ENCODE data around the gene BAZ1A.

BAZ1A gene, protein sequence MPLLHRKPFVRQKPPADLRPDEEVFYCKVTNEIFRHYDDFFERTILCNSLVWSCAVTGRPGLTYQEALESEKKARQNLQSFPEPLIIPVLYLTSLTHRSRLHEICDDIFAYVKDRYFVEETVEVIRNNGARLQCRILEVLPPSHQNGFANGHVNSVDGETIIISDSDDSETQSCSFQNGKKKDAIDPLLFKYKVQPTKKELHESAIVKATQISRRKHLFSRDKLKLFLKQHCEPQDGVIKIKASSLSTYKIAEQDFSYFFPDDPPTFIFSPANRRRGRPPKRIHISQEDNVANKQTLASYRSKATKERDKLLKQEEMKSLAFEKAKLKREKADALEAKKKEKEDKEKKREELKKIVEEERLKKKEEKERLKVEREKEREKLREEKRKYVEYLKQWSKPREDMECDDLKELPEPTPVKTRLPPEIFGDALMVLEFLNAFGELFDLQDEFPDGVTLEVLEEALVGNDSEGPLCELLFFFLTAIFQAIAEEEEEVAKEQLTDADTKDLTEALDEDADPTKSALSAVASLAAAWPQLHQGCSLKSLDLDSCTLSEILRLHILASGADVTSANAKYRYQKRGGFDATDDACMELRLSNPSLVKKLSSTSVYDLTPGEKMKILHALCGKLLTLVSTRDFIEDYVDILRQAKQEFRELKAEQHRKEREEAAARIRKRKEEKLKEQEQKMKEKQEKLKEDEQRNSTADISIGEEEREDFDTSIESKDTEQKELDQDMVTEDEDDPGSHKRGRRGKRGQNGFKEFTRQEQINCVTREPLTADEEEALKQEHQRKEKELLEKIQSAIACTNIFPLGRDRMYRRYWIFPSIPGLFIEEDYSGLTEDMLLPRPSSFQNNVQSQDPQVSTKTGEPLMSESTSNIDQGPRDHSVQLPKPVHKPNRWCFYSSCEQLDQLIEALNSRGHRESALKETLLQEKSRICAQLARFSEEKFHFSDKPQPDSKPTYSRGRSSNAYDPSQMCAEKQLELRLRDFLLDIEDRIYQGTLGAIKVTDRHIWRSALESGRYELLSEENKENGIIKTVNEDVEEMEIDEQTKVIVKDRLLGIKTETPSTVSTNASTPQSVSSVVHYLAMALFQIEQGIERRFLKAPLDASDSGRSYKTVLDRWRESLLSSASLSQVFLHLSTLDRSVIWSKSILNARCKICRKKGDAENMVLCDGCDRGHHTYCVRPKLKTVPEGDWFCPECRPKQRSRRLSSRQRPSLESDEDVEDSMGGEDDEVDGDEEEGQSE (N-terminal part only)

DNA sequence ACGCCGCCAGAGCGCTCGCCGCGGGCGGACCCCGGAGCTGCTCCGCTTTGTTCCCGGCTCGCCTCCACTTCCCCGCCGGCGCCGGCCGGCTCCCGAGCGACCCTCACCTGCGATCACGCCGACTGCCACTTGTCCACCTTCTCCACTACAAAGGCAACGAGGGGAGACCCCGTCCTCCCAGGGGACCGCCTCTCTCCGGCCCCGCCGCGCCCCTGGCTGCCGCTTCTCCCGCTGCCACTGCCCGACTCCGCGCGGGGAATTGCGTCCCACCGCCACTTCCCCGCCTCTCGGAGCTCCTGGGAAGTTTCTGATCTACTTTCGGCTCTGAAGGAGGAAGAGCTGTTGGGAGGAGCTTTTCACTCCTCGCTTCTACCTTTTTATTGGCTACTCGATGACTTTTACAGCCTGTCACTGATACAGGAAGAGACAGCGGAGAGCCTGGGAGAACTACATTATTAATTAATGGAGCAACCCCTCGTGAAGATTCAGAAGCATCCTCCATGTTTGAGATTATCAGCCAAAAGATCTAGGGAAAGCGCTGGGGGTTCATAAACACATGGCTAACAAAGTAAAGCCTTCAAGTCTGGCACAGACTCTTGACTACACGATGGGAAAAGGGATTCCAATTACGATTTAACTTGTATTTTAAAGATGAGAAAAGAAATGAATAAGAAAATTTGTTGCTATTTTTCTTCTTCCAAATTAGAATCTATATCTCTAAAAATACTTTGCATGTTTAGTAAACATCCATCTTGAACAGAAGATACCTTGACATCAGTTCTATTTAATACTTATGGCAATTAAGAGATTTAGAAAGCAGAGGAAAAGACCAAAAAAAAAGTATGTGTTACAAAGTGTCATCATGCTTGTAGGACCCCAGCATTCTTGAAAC, at the start of gene BAZ1A:
BAZ1A (minus strand) TSS at position 330 of the 892 bp plus-strand sequence. CDS start 756 bp downstream, outside the sequence.
- DNase-seq (ENCODE audit: low spot score): peak; percentile 65

DNA sequence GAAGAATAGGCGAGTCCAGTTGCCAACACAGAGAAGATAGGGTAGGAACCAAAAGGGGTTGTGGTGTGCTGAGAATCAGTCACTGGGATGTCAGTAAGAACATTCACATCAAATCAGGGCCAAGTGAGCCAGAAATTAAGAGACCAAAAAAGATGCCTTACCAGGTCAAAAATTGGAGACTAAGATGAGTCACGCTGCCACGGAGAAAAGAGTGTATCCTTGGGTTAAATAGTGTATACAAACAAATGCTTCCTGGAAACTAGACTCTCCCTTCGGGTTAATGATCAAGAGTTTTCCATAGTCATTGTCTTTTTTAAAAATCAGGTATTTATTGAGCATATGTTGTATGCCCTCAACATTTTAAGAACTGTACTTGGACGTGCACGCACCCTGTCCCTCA, 45.2 kb upstream of the BAZ1A start:
- no peak for DNase-seq (ENCODE audit: low spot score)

DNA sequence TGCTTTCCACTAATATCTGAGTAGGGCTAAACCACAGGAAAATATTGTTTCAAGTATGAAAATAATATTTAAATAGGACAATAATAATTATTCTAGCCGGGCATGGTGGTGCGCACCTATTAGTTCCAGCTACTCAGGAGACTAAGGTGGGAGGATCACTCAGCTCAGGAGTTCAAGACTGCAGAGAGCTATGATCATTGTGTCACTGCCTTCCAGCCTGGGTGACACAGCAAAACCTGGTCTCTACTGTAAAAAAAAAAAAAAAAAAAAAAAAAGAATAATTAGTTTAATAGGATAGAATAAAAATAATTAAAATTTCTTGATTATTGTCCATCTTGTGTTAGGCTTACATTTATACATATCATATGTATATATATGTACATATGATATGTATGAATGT, 38.5 kb upstream of the BAZ1A start:
- no peak for DNase-seq (ENCODE audit: low spot score)

DNA sequence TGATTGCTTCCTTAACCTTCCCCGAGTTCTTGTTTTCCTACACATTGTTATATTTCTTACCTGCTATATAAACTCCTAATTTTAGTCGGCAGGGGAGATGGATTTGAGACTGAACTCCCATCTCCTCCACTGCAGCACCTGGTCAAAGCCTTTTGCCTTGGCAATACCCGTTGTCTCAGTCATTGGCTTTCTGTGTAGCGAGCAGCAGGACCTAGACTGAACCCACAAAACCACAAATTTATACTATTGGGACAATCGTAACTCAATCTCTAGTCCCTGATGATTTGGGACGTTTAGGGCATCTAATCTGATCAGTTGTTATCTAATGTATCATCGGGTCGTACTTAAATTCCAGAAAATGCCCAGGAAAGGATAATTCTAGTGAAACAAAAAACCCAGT, 37.8 kb upstream of the BAZ1A start:
- DNase-seq (ENCODE audit: low spot score): no peak

DNA sequence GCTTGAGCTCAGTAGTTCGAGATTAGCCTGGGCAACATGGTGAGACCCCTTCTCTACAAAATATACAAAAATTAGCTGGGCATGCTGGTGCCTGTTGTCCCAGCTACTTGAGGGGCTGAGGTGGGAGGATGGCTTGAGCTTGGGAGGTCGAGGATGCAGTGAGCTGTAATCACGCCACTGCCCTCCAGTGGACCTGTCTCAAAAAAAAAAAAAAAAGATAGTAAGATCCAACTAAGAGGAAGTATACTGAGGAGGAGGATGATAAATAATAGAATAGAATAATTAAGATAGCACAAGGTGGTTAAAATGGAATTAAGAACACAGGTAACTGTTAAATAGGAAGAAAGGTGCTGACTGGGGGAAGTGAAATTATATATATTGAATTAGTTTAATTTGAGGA, 37.0 kb upstream of the BAZ1A start:
- no peak for DNase-seq (ENCODE audit: low spot score)

DNA sequence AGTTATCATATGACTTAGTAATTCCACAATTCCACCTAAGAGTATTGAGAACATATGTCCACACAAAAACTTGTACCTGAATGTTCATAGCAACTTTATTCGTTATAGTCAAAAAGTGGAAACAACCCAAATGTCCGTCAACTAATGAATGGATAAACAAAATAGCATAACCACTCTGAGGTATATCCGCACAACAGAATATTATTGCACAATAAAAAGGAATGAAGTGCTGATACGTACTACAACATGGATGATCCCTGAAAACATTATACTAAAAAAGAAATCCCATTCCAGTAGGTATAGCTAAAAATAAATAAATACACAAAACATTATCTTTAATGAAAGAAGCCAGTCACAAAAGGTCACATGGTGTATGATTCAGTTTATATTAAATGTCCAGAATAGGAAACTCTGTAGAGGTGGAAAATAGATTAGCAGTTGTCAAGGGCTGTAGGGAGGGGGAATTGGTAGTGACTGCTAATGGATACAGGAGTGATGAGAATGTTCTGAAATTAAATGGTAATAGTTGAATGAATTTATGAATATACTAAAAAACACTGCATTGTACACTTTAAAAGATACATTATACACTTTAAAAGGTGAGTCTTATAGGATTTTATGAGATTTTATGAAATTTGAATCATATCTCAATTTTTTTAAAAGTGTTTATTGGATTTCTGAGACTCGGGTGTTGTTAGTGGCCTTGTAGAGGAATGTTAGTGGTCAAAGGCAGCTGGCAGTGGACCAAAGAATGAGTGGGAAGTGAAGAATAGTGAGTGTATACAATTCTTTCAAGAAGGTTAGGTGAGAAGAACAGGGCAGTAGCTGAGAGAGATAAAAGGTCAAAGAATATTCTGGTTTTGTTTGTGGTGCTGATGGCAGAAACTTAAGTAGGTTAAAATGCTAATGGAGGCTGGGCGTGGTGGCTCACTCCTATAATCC, 36.3 kb upstream of the BAZ1A start:
- DNase-seq (ENCODE audit: low spot score): no peak

DNA sequence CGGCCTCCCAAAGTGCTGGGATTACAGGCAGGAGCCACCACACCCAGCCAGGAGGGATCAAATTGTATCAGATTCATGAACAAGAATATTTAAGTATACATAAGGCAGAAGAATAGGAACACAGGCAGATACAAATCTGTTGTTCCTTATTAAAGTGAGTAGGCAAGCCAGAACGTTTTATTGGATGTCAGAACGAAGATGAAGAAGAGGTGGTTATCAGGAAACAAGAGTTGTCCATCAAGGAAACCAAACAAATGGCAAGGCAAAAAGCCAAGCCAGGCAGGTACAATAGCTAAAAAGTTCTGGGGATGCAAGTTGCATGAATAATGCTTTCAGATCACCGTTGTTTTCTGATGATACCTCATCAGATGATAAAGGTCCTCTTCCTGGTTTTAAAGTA, 31.1 kb upstream of the BAZ1A start:
- DNase-seq (ENCODE audit: low spot score): no peak

DNA sequence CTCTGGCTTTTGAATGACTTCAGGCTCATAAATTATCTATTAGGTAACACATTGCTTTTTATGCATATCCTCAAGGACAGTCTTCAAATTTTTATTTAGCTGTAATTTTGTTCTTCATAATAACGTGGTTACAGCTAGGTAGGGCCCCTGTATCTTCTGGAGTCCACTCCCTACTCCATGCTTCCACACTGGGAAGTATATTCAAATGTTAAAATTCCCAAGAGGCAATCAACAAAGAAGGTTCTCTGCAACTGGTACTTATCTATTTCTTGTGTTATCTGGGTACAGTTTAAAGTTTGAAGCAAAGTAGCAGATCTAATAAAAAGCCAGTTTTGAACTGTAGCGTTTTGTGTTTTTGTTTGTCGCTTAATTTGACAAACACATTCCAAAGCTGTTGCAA, 20.1 kb upstream of the BAZ1A start:
- no peak for DNase-seq (ENCODE audit: low spot score)

DNA sequence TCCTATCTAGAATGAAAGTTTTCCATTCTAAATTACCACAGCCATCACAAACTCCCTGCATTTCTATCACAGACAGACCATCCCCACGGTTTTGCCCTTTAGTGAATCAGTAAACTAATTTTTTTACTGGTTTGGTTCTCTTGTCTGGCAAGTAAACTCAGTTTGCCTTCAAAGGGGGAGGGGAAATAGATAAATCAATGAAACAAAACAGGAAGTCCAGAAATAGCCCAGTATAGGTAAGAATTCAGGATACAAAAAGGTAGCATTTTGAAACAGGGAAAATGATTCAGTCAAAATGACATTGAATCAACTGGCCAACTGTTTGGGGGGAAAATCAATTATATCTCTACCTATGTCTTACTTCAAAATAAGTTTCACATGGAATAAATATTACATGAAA, 15.8 kb upstream of the BAZ1A start:
- no peak for DNase-seq (ENCODE audit: low spot score)

DNA sequence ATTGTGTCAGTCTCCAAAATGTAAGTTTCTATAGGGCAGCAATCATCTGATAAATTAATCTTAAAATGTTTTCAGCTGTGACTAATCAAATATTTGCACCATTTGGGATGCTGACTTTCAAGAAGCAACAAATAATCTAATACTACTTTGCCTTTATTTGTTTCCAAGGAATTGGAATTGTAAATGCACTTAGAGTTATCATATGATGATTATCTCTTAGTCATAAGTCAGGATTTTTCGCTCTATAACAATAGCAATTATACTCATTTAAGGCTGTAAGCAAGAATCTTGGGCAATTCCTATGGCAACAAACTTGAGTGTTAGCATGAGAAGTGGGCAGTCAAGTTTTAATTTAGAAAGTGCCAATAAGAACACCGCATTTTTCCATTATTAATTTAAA, 13.0 kb upstream of the BAZ1A start:
- no peak for DNase-seq (ENCODE audit: low spot score)

DNA sequence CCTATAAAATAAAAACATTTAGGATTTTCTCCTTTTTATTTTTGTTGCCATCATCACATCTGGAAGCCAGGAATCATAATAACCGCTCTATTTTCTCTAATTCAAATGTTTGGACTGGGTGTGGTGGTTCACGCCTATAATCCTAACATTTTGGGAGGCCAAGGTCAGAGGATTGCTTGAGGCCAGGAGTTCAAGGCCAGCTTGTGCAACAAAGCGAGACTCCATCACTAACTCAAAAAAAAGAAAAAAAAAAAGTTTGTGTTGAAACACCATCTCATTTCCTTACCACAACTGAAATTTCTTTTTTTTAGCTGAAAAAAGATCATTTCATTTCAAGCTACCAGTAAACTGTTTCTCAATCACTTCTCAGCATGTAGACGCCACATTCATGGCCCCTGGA, 8.8 kb upstream of the BAZ1A start:
- DNase-seq (ENCODE audit: low spot score): no peak

DNA sequence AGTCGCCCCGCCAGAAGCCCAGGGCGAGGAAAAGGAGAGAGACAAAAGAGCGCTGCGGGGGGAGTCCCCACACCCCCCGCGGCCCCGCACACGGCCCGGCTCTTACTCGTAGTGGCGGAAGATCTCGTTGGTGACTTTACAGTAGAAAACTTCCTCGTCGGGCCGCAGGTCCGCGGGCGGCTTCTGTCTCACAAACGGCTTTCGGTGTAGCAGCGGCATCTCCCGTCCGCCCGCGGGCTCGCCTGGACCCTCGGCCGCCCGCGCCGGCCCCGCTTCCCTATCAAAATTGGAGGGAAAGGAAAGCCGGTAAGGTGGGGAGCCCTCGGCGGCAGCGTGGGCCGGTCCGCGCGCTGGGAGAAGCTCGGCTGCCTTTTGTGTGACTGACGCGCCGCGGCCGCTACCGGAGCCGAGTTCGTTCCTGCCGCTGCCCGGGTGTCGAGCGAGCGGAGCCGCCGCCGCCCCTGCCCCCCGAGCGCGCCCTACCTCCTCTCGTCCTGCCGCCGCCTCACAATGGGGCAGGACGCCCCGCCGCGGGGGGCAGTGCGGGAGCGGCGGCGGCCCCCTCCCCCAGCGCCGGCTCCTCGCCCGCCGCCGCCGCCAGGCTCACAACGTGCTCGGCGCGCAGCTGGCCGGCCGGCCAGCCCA, 652 bp downstream of the BAZ1A start:
- DNase-seq (ENCODE audit: low spot score): peak; percentile 47

DNA sequence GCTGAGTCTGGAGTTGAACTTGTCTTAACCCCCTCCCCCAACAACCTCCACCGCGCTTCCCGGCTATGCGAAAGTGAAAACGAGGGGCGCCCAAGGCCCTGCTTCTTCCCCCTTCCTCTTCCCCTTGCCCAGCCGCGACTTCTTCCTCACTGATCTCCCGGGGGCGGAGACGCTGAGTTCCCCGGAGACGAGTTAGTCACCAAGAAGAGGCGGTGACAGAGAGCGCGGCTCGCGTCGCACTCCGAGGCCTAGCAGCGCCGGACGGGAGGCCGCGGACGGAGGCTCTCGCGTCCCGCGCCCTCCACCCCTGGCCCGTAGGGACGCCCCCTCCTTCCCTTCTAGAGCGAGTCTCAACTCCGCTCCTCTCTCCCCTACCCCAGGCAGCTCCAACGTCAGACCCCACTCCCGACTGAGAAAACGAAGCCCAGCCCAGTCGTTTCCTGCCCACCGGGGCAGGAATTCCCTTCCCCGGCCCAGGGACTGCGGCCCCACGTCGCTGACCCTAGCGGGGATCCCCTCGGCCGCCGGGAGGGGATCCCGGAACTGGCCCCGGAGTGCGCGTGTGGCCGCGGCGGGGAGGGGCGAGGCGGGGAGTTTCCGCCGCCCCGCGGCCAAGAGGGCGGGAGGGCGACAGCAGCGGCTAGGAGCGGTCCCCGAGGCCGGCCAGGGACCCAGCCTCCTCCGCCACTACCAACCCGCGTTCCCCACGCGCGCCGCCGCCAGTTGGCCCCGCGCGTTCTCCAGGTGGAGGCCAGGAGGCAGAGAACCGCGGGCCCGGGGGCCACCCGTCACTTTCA, 1.4 kb downstream of the BAZ1A start:
- peak; percentile 83 for DNase-seq (ENCODE audit: low spot score)

DNA sequence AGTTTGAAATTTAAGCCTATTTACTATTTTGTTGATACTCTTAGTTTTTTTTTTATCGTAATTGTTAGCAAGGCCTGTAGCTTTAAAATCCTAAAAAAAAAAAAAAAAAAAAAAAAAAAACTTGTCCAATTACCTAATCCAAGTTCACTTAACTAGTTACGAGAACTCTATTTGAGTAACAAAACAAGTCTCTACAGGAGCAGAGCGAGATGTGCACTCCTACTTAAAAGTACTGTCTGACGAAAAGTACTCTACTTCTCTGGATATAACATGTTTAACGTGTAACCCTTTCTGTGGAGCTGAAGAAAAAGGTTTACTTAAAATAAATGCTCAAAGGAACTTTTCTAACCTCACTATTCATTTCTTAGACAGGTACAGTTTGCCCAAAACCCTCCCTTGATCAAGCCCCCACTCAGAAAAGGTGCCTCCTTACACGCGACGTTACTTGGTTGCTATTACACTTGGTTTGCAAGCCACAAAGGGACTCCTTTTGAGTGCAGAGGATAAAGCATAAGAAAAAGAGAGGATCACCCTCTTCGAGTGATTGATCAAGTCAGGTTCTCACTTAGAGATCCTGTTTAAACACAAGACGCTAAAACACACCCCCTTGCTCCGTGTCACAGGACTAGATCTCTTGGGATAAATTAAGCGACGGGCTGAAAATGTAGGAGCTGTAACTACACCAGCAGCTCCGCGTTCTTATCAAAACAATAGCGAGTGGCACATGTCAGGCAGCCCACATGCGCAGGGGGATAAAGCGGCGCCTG, 2.2 kb downstream of the BAZ1A start:
- no peak for DNase-seq (ENCODE audit: low spot score)

DNA sequence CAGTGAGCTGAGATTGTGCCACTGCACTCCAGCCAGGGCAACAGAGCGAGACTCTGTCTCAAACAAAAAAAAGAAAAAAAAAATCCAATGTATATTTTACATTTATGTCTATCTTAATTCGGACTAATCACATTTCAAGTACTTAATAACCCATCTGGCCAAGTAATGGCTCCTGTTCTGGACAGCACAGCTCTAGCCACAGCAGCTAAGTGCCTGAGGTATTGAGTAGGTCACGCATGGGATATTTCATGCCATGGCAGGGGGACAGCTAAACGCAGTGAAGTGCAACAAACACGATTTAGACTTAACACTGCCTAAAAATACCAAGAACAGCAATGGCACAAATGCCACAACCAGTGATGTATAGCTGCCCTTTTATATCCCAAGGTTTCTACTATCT, 8.0 kb downstream of the BAZ1A start:
- no peak for DNase-seq (ENCODE audit: low spot score)

DNA sequence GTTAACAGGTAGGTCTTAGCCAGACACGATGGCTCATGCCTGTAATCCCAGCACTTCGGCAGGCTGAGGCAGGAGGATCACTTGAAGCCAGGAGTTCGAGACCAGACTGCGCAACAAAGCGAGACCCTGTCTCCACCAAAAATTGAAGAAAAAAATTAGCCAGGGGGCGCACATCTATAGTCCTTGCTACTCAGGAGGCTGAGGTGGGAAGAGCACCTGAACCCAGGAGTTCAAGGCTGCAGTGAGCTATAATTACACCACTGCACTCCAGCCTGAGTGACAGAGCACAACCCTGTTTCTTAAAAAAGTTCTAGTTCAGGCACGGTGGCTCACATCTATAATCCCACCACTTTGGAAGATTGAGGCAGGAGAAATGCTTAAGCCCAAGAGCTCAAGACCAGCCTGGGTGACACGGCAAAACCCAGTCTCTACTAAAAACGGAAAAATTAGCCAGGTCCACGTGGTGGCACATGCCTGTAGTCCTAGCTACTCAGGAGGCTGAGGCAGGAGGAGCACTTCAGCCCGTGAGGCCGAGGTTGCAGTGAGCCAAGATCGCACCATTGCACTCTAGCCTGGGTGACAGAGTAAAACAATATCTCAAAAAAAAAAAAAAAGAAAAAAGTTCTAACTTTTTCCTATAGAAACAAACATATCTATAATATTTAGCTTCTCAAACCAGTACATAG, 9.1 kb downstream of the BAZ1A start:
- DNase-seq (ENCODE audit: low spot score): no peak

DNA sequence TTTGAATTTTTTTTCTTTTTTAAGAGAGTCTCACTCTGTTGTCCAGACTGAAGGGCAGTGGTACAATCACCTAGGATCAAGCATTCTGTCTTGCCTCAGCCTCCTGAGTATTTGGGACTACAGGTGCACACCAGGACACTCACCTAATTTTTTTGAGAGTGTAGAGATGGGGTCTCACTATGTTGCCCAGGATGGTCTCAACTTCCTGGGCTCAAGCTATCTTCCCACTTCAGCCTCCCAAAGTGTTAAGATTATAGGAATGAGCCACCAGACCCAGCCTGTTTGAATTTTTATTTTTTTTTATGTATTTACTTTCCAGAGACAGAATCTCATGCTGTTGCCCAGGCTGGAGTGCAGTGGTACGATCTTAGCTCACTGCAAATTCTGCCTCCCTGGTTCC, 11.3 kb downstream of the BAZ1A start:
- DNase-seq (ENCODE audit: low spot score): no peak

DNA sequence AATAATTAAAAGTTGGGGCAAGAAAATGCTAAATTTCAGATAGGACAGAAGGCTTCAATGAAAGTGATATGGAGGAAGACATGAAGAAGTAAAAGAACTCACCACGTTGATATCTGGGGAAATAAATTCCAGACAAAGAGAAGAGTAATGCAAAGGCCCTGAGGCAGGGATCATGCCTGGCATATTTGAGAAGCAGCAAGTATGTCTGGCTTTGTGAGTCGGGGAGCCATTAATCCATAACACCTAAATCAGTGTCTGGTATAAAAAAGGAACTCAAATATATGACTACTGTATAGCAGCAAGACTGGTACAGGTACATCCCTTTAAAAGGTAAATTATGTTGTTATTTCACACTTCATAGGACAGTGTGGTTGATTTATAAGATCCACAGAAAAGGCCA, 16.4 kb downstream of the BAZ1A start:
- no peak for DNase-seq (ENCODE audit: low spot score)

Measured in CD4-positive, alpha-beta T cell treated with Interleukin-2 at 100 ng/mL for 4 hours (primary cell).